Midbrain (tissue), 1 donor: ENCODE results near the gene CCDC87.
"Not testable (repeated sequence)": the region's sequence is repeated elsewhere in the genome, so short reads cannot be mapped to it uniquely, and the experiment has no call there.

ENCODE experiments used
- DNase-seq: peaks from one replicate; lab custom pipeline; 2025; lab: John Stamatoyannopoulos, UW

Gene CCDC87

GRCh38 chr11:66554602-66555001, 38.3 kb downstream of the CCDC87 start:
- DNase-seq: no peak

GRCh38 chr11:66550887-66551286, 42.0 kb downstream of the CCDC87 start:
- DNase-seq: no peak

GRCh38 chr11:66549696-66550095, 43.2 kb downstream of the CCDC87 start:
- no peak for DNase-seq

- no peak for DNase-seq
Measured at GRCh38 chr11:66548774-66549630, 43.9 kb downstream of the CCDC87 start.

GRCh38 chr11:66548041-66548440, 44.8 kb downstream of the CCDC87 start:
- no peak for DNase-seq

- DNase-seq: no peak
Measured at GRCh38 chr11:66547662-66548009, 45.2 kb downstream of the CCDC87 start.

- DNase-seq: no peak
Measured at GRCh38 chr11:66546966-66547661, 45.7 kb downstream of the CCDC87 start.

- no peak for DNase-seq
Measured at GRCh38 chr11:66546368-66546965, 46.4 kb downstream of the CCDC87 start, which contains the start of gene ACTN3. Gene ACTN3 (plus strand): TSS chr11:66546903. CDS start chr11:66546938, 35 bp downstream.

- DNase-seq: peak; percentile 97
Measured at GRCh38 chr11:66545701-66546367, 47.0 kb downstream of the CCDC87 start, which contains the start of gene ZDHHC24. Gene ZDHHC24 (minus strand): TSS chr11:66546048. CDS start chr11:66546003, 45 bp downstream.

GRCh38 chr11:66544952-66545351, 47.9 kb downstream of the CCDC87 start:
- not testable (repeated sequence) for DNase-seq

- no peak for DNase-seq
Measured at GRCh38 chr11:66543263-66544107, 49.4 kb downstream of the CCDC87 start.

GRCh38 chr11:66542362-66542761, 50.5 kb downstream of the CCDC87 start:
- DNase-seq: no peak

- no peak for DNase-seq
Measured at GRCh38 chr11:66541892-66542291, 51.0 kb downstream of the CCDC87 start.

GRCh38 chr11:66540598-66540997, 52.3 kb downstream of the CCDC87 start:
- DNase-seq: not testable (repeated sequence)
